ENCODE results near the gene GPX2. TPM values are rescaled to one million over a fixed set of nuclear protein-coding genes. Genes with fewer than 3 reads are reported as not detected.

GPX2 gene
- total RNA-seq, 1 donor from 2014 or later = 0.69 TPM

DNA sequence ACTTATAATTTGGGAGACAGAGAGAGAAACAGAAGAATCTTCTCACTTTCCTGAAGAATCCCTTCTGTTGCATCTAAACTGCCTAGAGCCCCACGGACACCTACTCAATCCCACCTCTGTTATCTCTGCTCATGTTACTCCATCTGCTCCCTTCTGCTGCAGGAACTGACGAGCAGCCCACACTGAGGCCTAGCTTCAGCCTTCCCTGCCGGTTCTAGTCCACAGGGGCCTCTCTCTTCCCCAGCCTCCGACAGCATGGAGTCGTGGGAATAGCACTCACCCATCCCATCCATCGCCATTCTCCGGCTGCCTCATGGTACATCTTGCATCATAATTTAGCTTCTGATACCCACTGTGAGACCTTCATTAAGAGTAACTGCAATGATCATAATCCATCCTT, 25.6 kb upstream of the GPX2 start:
- Histone ChIP-seq H3K36me3 (no peaks in the 10 kb centered on the region), H3K4me1 (peaks cover 10% of the 10 kb centered on the region), H3K4me3 (no peak overlapping the region), H3K9me3 (no peaks in the 10 kb centered on the region), H3K27ac (no peak overlapping the region), H3K27me3 (no peaks in the 10 kb centered on the region)
- intact Hi-C loops (cut with DNase I) = no loop called here
- DNase-seq (peak; percentile 36), ATAC-seq (no peak)
- no peak for TF ChIP-seq CTCF (IDR thresholded peaks at IDR 0.05)

GRCh38 chr14:64966976-64967375, 24.4 kb upstream of the GPX2 start:
- Histone ChIP-seq H3K27ac (peak overlapping the region; percentile 17), H3K36me3 (no peaks in the 10 kb centered on the region), H3K4me1 (peaks cover 10% of the 10 kb centered on the region), H3K27me3 (no peaks in the 10 kb centered on the region), H3K9me3 (no peaks in the 10 kb centered on the region), H3K4me3 (no peak overlapping the region)
- TF ChIP-seq CTCF (IDR thresholded peaks at IDR 0.05) = no peak
- ATAC-seq (peak; percentile 82), DNase-seq (peak; percentile 77)
- intact Hi-C loops (cut with DNase I) = no loop called here

DNA sequence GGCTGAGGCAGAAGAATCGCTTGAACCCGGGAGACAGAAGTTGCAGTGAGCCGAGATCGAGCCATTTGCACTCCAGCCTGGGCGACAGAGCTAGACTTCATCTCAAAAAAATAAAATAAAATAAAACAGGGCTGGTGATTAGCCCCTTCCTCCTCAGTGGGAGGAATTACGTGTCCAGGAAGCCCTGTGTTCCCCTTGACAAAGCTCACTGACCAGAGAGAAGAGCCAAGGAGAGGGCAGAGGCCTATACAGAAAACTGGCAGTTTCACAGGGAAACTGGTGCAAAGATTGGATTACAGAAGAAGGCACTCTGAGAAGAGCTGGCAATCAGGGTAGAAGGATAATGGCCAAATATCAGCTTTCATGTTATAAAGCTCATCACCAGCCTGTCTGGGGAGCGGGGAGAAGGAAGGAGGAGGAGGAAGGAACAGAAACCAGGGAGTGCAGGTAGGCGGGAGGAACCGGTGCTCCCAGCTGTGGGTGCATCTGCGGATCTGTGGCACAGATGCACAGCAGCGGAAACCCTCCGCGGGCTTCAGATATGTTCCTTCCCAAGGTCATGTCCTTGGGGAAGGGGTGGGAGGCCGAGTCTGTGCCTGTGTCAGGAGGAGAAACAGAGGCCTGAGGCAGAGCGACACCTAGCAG, 22.9 kb upstream of the GPX2 start:
- Histone ChIP-seq H3K4me1 (peaks cover under 1% of the 10 kb centered on the region), H3K4me3 (no peak overlapping the region), H3K36me3 (no peaks in the 10 kb centered on the region), H3K27ac (no peak overlapping the region), H3K27me3 (no peaks in the 10 kb centered on the region), H3K9me3 (no peaks in the 10 kb centered on the region)
- ATAC-seq (no peak), DNase-seq (peak; percentile 53)
- intact Hi-C loops (cut with DNase I) = no loop called here
- no peak for TF ChIP-seq CTCF (IDR thresholded peaks at IDR 0.05)

GRCh38 chr14:64963611-64964010, 21.1 kb upstream of the GPX2 start:
- Histone ChIP-seq H3K9me3 (no peaks in the 10 kb centered on the region), H3K27ac (no peak overlapping the region), H3K27me3 (no peaks in the 10 kb centered on the region), H3K4me3 (no peak overlapping the region), H3K36me3 (no peaks in the 10 kb centered on the region), H3K4me1 (no peaks in the 10 kb centered on the region)
- no peak for TF ChIP-seq CTCF (IDR thresholded peaks at IDR 0.05)
- intact Hi-C loops (cut with DNase I) = no loop called here
- DNase-seq = no peak
- ATAC-seq = no peak

- no peak overlapping the region for H3K27ac ChIP-seq
- H3K9me3 ChIP-seq = no peaks in the 10 kb centered on the region
- intact Hi-C loops (cut with DNase I) = no loop called here
- no peak overlapping the region for H3K4me3 ChIP-seq
- H3K36me3 ChIP-seq = no peaks in the 10 kb centered on the region
- no peaks in the 10 kb centered on the region for H3K27me3 ChIP-seq
- DNase-seq = peak; percentile 44
- H3K4me1 ChIP-seq = no peaks in the 10 kb centered on the region
- no peak for TF ChIP-seq CTCF (IDR thresholded peaks at IDR 0.05)
- ATAC-seq = peak; percentile 13
Measured at GRCh38 chr14:64960762-64961276, 18.3 kb upstream of the GPX2 start.

Measured in upper lobe of right lung (tissue), 1 donor.